Hepatocyte (in vitro differentiated cells): ENCODE measurements around the gene DGCR6L. TPM values are rescaled to one million over a fixed set of nuclear protein-coding genes. Genes with fewer than 3 reads are reported as not detected.
A peak's percentile ranks its signal among the peaks of the same experiment; 100 is the strongest.
"Not testable (repeated sequence)": the region's sequence is repeated elsewhere in the genome, so short reads cannot be mapped to it uniquely, and the experiment has no call there.

Experiments used
- DNase-seq: peaks from one replicate; pipeline ENCODE4 v3.0.0-alpha.2; 2016; ENCODE audit warnings: low spot score
- H2AFZ ChIP-seq: fragments of 200-600 bp; sonication (generic); 2 replicates; pipeline ENCODE4 v1.6.0; 2016; ENCODE audit warnings: antibody characterized with exemption, mild to moderate bottlenecking
- H3K27ac ChIP-seq: fragments of 200-600 bp; sonication (generic); 2 replicates; pipeline ENCODE4 v1.5.1; 2016; ENCODE audit warnings: mild to moderate bottlenecking
- H3K27me3 ChIP-seq: fragments of 200-600 bp; sonication (generic); 2 replicates; pipeline ENCODE4 v1.6.1; 2016
- H3K36me3 ChIP-seq: fragments of 200-600 bp; sonication (generic); replicated peaks from 2 replicates; pipeline ENCODE4 v1.5.1; 2016; ENCODE audit warnings: low read depth; ENCODE audit not compliant: insufficient read depth
- H3K4me1 ChIP-seq: fragments of 200-600 bp; sonication (generic); 2 replicates; pipeline ENCODE4 v1.5.1; 2016; ENCODE audit warnings: mild to moderate bottlenecking, moderate library complexity; ENCODE audit not compliant: insufficient read depth
- H3K4me2 ChIP-seq: fragments of 200-600 bp; sonication (generic); 2 replicates; pipeline ENCODE4 v1.6.0; 2016
- H3K4me3 ChIP-seq: fragments of 200-600 bp; sonication (generic); 2 replicates; pipeline ENCODE4 v1.5.1; 2016; ENCODE audit warnings: mild to moderate bottlenecking
- H3K79me2 ChIP-seq: fragments of 200-600 bp; sonication (generic); 2 replicates; pipeline ENCODE4 v1.6.0; 2017; ENCODE audit warnings: mild to moderate bottlenecking
- H3K9me2 ChIP-seq: fragments of 200-600 bp; sonication (generic); replicated peaks from 2 replicates; pipeline ENCODE4 v1.6.0; 2017; ENCODE audit warnings: mild to moderate bottlenecking; ENCODE audit not compliant: insufficient read depth
- H3K9me3 ChIP-seq: fragments of 200-600 bp; sonication (generic); 2 replicates; pipeline ENCODE4 v1.5.1; 2016; ENCODE audit warnings: low read depth, mild to moderate bottlenecking
- H4K20me1 ChIP-seq: fragments of 200-600 bp; sonication (generic); 2 replicates; pipeline ENCODE4 v1.6.0; 2016; ENCODE audit warnings: mild to moderate bottlenecking; ENCODE audit not compliant: insufficient read depth, poor library complexity, severe bottlenecking
- CTCF ChIP-seq: fragments of 200-600 bp; sonication (generic); IDR thresholded peaks from 2 replicates; pipeline ENCODE4 v1.5.1; 2016; ENCODE audit warnings: antibody characterized with exemption, mild to moderate bottlenecking; ENCODE audit not compliant: poor library complexity
- EZH2 ChIP-seq: fragments of 200-600 bp; sonication (generic); IDR thresholded peaks from 2 replicates; pipeline ENCODE4 v1.6.1; 2016; ENCODE audit warnings: antibody characterized with exemption, mild to moderate bottlenecking, borderline replicate concordance
- EZH2phosphoT487 ChIP-seq: fragments of 200-600 bp; sonication (generic); IDR thresholded peaks from one replicate; pipeline ENCODE4 v1.6.1; 2018; ENCODE audit warnings: antibody characterized with exemption, mild to moderate bottlenecking, low read depth, moderate library complexity; ENCODE audit not compliant: unreplicated experiment, severe bottlenecking
- WGBS: methylation state at CpG from one replicate; pipeline ENCODE4 v1.1.6; 2016; ENCODE audit warnings: low lambda C conversion rate; ENCODE audit errors: missing lambda C conversion rate; 5-methylcytosine and 5-hydroxymethylcytosine counted together
- polyA plus RNA-seq: library from polyadenylated mRNA; unstranded; fragments of >200 nt; fragmentation: Nextera tagmentation; extraction: Ambion mirVana; gene quantifications from 2 replicates; pipeline ENCODE4 v1.2.1, GENCODE V29; 2016
- total RNA-seq: library from RNA; depleted of rRNA; stranded (reverse); fragments of >200 nt; gene quantifications from 2 replicates; pipeline ENCODE4 v1.2.3, GENCODE V29; 2014

Gene DGCR6L
- total RNA-seq (49.8 and 55.1 TPM in 2 replicates), polyA plus RNA-seq (93.4 and 99.0 TPM in 2 replicates)

GRCh38 chr22:20319745-20320658 lies at the start of gene DGCR6L:
Gene DGCR6L, minus strand, starts transcription at chr22:20320060. Its CDS starts 72 bp downstream, at chr22:20319988.
- no peaks in the 10 kb centered on the region for H3K36me3 ChIP-seq
- peaks cover 11% of the 10 kb centered on the region for H4K20me1 ChIP-seq
- peak within 1 kb of the TSS; percentile 99 for H3K4me2 ChIP-seq
- H3K4me1 ChIP-seq, result peaks cover 17% of the 10 kb centered on the region
- peak within 1 kb of the TSS; percentile 57 for H2AFZ ChIP-seq
- H3K4me3 ChIP-seq, result peak within 1 kb of the TSS; percentile 79
- H3K9me2 ChIP-seq, result no peaks in the 10 kb centered on the region
- H3K27me3 ChIP-seq, result no peaks in the 10 kb centered on the region
- no peak for TF ChIP-seq EZH2phosphoT487
- TF ChIP-seq EZH2, result no peak
- TF ChIP-seq CTCF, result no peak
- peak within 1 kb of the TSS; percentile 86 for H3K27ac ChIP-seq
- no peaks in the 10 kb centered on the region for H3K9me3 ChIP-seq
- peak; percentile 97 for DNase-seq
- WGBS, result 1% methylated on average over 72 of the region's 98 CpGs
- peaks cover 42% of the 10 kb centered on the region for H3K79me2 ChIP-seq

GRCh38 chr22:20368875-20369274 lies 49.0 kb upstream of the DGCR6L start:
- not testable (repeated sequence) for H3K9me2 ChIP-seq, H3K9me3 ChIP-seq, DNase-seq, H4K20me1 ChIP-seq, H3K36me3 ChIP-seq, H3K27ac ChIP-seq, H3K4me2 ChIP-seq, H3K4me3 ChIP-seq, H3K27me3 ChIP-seq, H3K4me1 ChIP-seq, H2AFZ ChIP-seq, H3K79me2 ChIP-seq
- 95% methylated on average over 9 of the region's 9 CpGs for WGBS

- not testable (repeated sequence) for H3K9me2 ChIP-seq, H3K4me2 ChIP-seq, H3K4me3 ChIP-seq, H3K36me3 ChIP-seq, H3K27me3 ChIP-seq, H3K9me3 ChIP-seq, H3K4me1 ChIP-seq, H3K79me2 ChIP-seq, H4K20me1 ChIP-seq, H3K27ac ChIP-seq, DNase-seq, H2AFZ ChIP-seq
- WGBS, result 90% methylated on average over 9 of the region's 9 CpGs
Measured at GRCh38 chr22:20366841-20367240, 47.0 kb upstream of the DGCR6L start.

GRCh38 chr22:20364335-20365260 lies 44.7 kb upstream of the DGCR6L start:
- not testable (repeated sequence) for H3K36me3 ChIP-seq, H4K20me1 ChIP-seq, H2AFZ ChIP-seq, DNase-seq, H3K4me2 ChIP-seq, H3K9me3 ChIP-seq, H3K79me2 ChIP-seq, H3K4me1 ChIP-seq, H3K27me3 ChIP-seq, H3K4me3 ChIP-seq, H3K9me2 ChIP-seq
- peak overlapping the region; percentile 67 for H3K27ac ChIP-seq
- WGBS, result 72% methylated on average over 11 of the region's 11 CpGs

- not testable (repeated sequence) for H3K27me3 ChIP-seq, H3K4me1 ChIP-seq, H3K4me3 ChIP-seq, DNase-seq, H3K36me3 ChIP-seq, H3K9me2 ChIP-seq, H3K9me3 ChIP-seq, H3K27ac ChIP-seq, H2AFZ ChIP-seq, H3K79me2 ChIP-seq, H3K4me2 ChIP-seq, H4K20me1 ChIP-seq
- WGBS, result 98% methylated on average over 10 of the region's 10 CpGs
Measured at GRCh38 chr22:20362403-20362802, 42.5 kb upstream of the DGCR6L start.

- not testable (repeated sequence) for H3K79me2 ChIP-seq, H3K4me2 ChIP-seq, H3K9me3 ChIP-seq, H3K4me1 ChIP-seq, H3K27ac ChIP-seq, H3K27me3 ChIP-seq, DNase-seq, H3K36me3 ChIP-seq, H3K9me2 ChIP-seq, H4K20me1 ChIP-seq, H2AFZ ChIP-seq, H3K4me3 ChIP-seq
- 98% methylated on average over 30 of the region's 54 CpGs for WGBS
Measured at GRCh38 chr22:20361752-20362229, 41.9 kb upstream of the DGCR6L start.
